IPS-15b (cell line): Measurements from ENCODE around the gene GNG7.
"Not testable (repeated sequence)": the region's sequence is repeated elsewhere in the genome, so short reads cannot be mapped to it uniquely, and the experiment has no call there.

Experiments used
- H3K27me3 ChIP-seq: one replicate; pipeline ENCODE4 v1.6.1; 2013; ENCODE audit warnings: low read length; ENCODE audit not compliant: control insufficient read depth, insufficient read depth
- H3K36me3 ChIP-seq: one replicate; pipeline ENCODE4 v1.6.1; 2013; ENCODE audit warnings: low read length; ENCODE audit not compliant: control insufficient read depth, insufficient read depth
- H3K4me1 ChIP-seq: one replicate; pipeline ENCODE4 v1.6.1; 2013; ENCODE audit warnings: mild to moderate bottlenecking, low read length; ENCODE audit not compliant: control insufficient read depth, insufficient read depth
- H3K4me3 ChIP-seq: one replicate; pipeline ENCODE4 v1.5.1; 2013; ENCODE audit warnings: low read depth, low read length
- H3K9ac ChIP-seq: one replicate; pipeline ENCODE4 v1.6.1; 2013; ENCODE audit warnings: low read depth, mild to moderate bottlenecking, low read length
- H3K9me3 ChIP-seq: one replicate; pipeline ENCODE4 v1.6.1; 2013; ENCODE audit warnings: mild to moderate bottlenecking, low read length; ENCODE audit not compliant: control insufficient read depth, insufficient read depth

The GNG7 gene

DNA sequence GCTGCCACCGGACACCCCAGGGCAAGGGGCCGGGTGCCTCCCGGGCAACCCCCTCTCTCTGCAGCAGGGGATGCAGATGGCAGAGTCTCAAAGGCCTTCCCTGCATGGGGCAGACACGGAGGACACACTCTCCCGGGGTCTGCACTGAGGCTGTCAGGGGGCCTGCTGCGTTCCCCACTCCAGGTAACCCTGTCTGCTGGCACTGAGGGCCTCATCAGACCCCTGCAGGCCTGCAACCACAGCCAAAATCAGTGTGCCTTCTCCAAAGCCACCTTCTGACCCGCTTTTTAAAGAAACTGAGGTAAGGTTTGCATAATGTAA, 93.9 kb downstream of the GNG7 start:
- no peaks in the 10 kb centered on the region for H3K9me3 ChIP-seq
- H3K9ac ChIP-seq = no peak overlapping the region
- no peak overlapping the region for H3K4me3 ChIP-seq
- H3K36me3 ChIP-seq = no peaks in the 10 kb centered on the region
- peaks cover under 1% of the 10 kb centered on the region for H3K4me1 ChIP-seq
- H3K27me3 ChIP-seq = no peaks in the 10 kb centered on the region

DNA sequence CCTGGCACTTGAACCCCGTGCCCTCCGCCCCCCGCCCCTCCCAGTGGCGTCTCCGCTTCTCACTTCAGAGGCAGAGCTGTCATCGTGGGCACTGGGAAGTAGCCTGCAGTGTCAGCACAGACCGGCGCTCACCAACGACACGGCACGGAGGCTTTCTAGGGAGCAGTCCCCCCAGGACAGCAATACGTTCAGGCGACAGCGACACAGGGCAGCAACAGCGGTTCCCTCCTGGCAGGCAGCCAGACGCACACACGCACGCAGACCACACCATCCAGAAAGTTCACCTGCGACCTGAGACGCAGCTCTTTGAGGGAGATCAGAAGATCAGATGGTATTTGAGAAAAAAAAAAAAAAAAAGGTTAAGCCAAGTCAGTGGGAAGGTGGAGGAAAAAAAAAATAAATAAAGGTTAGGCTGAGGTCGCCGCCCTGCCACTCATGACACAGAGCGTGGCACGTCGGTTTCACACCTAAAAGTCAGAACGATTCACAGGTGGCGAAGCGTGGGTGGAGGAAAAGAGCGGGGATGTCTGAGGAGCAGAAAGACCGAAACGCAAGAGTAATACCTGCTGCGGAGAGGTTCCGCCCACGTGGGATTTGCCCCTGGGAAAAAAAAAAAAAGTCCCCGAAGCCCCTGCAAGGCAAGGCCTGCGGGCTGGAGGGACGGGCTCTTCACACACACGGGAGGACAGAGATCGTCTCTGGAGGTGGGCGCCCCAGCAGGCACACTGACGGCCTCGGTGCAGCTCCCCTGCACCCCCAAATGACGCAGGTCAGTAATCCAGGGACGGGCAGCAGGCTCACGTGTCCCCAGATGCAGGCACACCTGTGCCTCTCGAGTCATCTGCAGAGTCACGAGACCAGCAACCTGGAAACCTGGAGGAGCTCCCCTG, 94.5 kb downstream of the GNG7 start:
- Histone ChIP-seq H3K4me3 (no peak overlapping the region), H3K9me3 (no peaks in the 10 kb centered on the region), H3K27me3 (no peaks in the 10 kb centered on the region), H3K9ac (no peak overlapping the region), H3K36me3 (no peaks in the 10 kb centered on the region), H3K4me1 (peaks cover 2% of the 10 kb centered on the region)

DNA sequence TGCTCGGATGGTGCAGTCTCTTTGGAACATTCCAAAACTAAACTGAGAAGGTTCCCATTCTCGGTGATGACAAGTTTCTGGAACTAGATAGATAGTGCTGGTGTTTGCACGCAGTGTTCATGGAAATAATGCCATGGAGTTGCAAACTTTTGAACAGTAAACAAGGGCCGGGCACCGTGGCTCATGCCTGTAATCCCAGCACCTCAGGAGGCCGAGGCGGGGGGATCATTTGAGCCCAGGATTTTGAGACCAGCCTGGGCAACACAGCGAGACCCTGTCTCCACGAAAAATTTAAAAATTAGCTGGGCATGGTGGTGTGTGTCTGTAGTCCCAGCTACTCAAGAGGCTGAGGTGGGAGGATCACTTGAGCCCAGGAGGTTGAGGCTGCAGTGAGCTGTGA, 95.7 kb downstream of the GNG7 start:
- H3K36me3 ChIP-seq, H3K9me3 ChIP-seq, H3K4me1 ChIP-seq, H3K9ac ChIP-seq, H3K4me3 ChIP-seq, H3K27me3 ChIP-seq: not testable (repeated sequence)

DNA sequence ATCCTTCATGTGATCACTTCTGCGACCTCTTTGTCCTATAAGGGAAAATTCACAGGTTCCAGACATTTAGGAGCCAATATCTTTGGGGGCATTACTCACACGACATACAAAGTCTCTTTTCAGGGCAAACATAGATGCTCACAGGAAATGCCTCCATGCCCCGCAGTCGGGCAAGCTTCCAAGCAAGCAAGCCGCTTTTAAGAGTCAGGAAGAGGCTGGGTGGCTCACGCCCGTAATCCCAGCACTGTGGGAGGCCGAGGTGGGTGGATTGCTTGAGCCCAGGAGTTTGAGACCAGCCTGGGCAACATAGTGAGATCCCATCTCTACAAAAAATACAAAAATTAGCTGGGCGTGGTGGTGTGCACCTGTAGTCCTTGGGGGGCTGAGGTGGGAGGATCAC, 96.6 kb downstream of the GNG7 start:
- not testable (repeated sequence) for H3K9me3 ChIP-seq, H3K4me3 ChIP-seq, H3K9ac ChIP-seq, H3K27me3 ChIP-seq, H3K36me3 ChIP-seq, H3K4me1 ChIP-seq

DNA sequence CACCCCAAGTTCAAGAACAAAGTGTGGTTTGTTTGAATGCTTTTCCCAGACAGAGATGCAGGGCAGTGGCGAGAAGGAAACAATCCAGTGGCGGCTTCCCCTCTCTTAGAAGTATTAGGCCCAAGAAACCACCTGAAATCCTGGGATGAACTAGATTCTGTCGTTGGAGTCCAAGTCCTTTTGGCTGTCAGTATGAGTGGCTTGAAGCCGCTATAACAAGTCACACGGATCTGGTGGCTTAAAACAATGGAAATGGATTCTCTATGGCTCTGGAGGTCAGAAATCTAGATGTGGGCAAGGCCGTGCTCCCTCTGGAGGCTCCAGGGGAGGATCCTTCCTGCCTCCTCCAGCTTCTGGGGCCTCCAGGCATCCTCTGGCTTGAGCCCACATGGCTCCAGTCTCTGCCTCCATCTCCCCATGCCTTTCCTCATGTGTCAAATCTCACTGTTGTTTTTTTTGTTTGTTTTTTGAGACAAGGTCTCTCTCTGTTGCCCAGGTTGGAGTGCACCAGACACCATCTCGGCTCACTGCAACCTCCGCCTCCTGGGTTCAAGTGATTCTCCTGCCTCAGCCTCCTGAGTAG, 97.7 kb downstream of the GNG7 start:
- H3K4me3 ChIP-seq = no peak overlapping the region
- no peaks in the 10 kb centered on the region for H3K36me3 ChIP-seq
- H3K9me3 ChIP-seq = no peaks in the 10 kb centered on the region
- H3K9ac ChIP-seq = no peak overlapping the region
- H3K4me1 ChIP-seq = peaks cover 2% of the 10 kb centered on the region
- H3K27me3 ChIP-seq = no peaks in the 10 kb centered on the region

DNA sequence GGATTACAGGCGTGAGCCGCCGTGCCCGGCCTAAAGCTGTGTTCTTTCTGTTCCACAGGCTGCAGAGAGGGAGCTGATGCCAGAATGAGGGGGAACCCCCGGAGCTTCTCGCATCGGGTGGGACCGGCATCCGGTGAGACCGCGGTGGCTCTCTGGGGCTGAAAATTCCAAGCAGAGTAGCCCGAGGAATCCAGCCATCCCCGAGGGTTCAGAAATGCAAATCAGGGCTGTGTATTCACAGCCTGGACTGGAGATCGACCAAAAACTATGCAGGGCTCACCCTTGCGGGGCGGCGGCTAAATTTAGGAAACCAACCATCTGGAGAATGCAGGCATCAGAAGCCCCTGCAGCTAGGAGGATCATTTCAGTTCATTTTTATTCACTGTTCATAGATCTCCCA, 99.2 kb downstream of the GNG7 start:
- H3K36me3 ChIP-seq = no peaks in the 10 kb centered on the region
- H3K9me3 ChIP-seq = no peaks in the 10 kb centered on the region
- no peaks in the 10 kb centered on the region for H3K27me3 ChIP-seq
- H3K4me1 ChIP-seq = peaks cover 2% of the 10 kb centered on the region
- no peak overlapping the region for H3K9ac ChIP-seq
- no peak overlapping the region for H3K4me3 ChIP-seq

DNA sequence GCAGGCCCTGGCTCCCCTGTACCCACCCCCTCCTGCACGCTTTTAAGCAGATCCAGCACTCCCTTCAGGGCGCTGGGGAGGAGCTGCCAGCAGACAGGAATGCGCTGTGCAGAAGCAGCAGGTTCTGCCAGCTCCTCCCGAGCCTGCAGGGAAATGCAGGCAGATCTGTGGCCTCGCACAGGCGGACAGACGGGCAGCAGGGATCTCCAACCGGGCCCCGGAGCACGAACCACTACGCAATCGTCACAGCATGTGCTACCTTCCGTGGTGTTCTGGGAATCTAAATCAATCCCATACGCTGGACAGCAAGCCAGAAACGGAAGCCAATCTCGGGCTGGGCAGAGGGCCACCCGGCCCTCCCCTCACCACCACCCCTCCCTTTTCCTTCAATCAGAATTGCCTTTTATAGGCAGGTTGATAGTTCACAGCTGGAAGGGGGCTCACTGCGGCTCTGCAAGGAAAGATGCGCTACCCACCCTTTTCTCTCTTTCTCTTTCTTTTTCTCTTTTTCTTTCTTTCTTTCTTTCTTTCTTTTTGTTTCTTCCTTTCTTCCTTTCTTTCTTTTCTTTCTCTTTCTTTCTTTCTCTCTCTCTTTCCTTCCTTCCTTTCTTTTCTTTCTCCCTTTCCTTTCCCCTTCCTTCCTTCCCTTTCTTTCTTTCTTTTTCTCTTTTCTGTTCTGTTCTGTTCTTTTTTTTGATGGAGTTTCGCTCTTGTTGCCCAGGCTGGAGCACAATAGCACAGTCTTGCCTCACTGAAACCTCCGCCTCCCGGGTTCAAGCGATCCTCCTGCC, 99.9 kb downstream of the GNG7 start:
- no peaks in the 10 kb centered on the region for H3K27me3 ChIP-seq
- H3K4me1 ChIP-seq = peaks cover 2% of the 10 kb centered on the region
- no peak overlapping the region for H3K9ac ChIP-seq
- no peaks in the 10 kb centered on the region for H3K9me3 ChIP-seq
- H3K4me3 ChIP-seq = peak overlapping the region; percentile 37
- no peaks in the 10 kb centered on the region for H3K36me3 ChIP-seq

DNA sequence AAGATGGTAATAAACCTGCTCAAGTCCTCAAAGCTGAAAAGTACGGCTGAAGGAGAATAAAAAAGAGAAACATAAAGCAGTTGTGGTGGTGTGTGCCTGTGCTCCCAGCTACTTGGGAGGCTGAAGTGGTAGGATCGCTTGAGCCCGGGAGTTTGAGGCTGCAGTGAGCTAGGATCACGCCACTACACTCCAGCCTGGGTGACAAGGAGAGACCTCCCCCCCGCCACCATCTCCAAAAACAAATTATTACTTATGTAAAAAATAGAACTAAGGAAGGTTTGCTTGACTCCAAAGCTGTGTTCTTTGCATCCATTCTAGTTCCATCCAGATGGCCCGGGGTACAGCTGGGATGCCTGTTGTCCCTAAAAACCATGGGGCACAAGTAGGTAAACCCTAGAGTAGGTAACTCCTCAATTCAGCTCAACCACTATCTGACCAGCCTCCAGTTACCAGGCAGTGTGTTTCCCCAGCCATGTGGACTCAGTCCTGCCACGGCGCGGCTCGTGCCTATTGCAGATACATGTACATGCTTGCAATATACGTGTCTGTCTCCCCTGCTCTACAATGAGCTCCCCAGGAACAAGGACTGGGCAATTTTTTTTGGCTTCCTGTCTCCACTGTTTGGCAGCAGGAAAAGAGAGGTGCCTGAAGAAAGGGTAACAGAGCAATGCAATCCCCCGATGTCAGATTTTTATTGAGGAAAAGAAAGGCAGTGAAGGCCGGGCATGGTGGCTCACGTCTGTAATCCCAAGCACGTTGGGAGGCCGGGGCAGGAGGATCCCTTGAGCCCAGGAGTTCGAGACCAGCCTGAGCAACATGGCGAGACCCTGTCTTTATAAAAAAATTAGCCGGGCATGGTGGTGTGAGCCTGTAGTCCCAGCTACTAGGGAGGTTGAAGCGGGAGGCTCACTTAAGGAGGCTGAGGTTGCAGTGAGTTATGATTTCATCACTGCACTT, 101.3 kb downstream of the GNG7 start:
- Histone ChIP-seq H3K4me3 (no peak overlapping the region), H3K27me3 (no peaks in the 10 kb centered on the region), H3K9ac (no peak overlapping the region), H3K4me1 (peaks cover 2% of the 10 kb centered on the region), H3K9me3 (no peaks in the 10 kb centered on the region), H3K36me3 (no peaks in the 10 kb centered on the region)

DNA sequence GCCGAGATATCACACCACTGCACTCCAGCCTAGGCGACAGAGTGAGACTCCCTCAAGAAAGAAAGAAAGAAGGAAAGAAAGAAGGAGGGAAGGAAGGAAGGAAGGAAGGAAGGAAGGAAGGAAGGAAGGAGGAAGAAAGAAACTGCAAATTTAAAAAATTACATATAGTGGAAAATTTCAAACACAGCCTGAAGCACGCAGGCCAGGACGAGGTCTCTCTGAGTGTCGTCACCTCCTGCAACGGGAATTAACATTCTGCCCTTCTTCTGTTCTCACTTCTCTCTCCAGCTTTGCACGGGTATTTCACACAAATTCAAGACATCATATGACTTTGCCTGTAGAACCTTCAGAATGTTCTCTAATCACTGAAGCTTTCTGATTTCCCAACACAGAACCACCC, 108.2 kb downstream of the GNG7 start:
- Histone ChIP-seq H3K9ac (no peak overlapping the region), H3K36me3 (no peaks in the 10 kb centered on the region)

DNA sequence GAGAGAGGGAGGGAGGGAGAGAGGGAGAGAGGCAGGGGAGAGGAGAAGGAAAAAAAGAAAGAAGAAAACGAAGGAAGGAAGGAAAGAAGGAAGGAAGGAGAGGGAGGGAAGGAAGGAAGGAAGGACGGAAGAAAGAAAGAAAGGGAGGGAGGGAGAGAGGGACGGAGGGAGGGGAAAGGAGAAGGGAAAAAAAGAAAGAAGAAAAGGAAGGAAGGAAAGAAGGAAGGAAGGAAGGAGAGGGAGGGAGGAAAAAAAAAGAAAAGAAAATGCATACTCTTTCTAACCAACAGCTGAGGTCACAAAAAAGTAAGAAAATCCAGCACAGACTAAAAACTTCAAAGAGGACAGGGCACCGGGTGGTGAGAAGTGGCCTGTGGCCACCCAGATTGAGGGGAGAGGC, 109.7 kb downstream of the GNG7 start:
- Histone ChIP-seq H3K27me3 (no peaks in the 10 kb centered on the region), H3K4me1 (peaks cover 6% of the 10 kb centered on the region), H3K9ac (no peak overlapping the region), H3K4me3 (no peak overlapping the region), H3K9me3 (no peaks in the 10 kb centered on the region), H3K36me3 (no peaks in the 10 kb centered on the region)

More for the DNA sequence above, 108.2 kb downstream of the GNG7 start:
- Histone ChIP-seq H3K4me3 (no peak overlapping the region), H3K4me1 (no peaks in the 10 kb centered on the region), H3K9me3 (no peaks in the 10 kb centered on the region), H3K27me3 (no peaks in the 10 kb centered on the region)

DNA sequence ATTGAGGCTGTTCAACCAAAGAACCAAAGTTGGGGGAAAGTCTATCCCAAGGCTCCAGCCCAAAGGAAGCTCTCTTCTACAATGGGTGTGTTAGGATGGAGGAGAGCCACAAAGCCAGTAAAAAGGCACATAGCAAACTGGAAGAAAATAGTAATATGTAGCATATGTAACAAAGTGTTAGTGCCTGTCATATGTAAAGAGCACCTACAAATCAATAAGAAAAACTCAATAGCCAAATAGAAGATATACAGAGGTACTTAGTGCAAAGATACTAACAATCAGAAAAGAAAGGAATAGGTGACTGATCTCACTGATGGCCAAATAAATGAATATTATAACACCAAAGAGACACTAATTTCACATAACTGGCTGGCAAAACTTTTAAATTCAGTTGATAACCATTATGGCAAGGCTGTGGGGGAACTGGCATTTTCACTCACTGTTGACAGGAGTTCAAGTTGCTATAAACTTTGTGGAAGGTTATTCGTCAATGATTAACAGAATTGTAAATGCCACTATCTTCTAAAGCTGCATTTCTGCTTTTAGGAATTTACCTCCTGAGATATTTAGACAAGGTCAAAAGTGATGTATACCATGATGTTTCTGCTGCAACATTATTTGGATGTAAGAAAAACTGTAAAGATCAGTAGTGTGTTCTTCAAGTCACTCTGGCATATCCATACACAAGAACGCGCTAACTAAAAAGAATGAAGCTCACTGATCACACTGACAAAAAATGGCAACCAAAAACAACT, 110.8 kb downstream of the GNG7 start:
- no peak overlapping the region for H3K4me3 ChIP-seq
- peaks cover 9% of the 10 kb centered on the region for H3K4me1 ChIP-seq
- no peaks in the 10 kb centered on the region for H3K36me3 ChIP-seq
- no peaks in the 10 kb centered on the region for H3K27me3 ChIP-seq
- no peaks in the 10 kb centered on the region for H3K9me3 ChIP-seq
- no peak overlapping the region for H3K9ac ChIP-seq
